Right renal pelvis (tissue), 4 donors: Measurements from ENCODE around the gene PCID2. TPM values are rescaled to one million over a fixed set of nuclear protein-coding genes. Genes with fewer than 3 reads are reported as not detected.
"Not testable (repeated sequence)": the region's sequence is repeated elsewhere in the genome, so short reads cannot be mapped to it uniquely, and the experiment has no call there.

Experiments used
- DNase-seq, 4 donors: peaks; one replicate each; pipeline ENCODE4 v3.0.0-alpha.2; 2013; ENCODE audit warnings: low read depth in 4 of 4, low spot score in 3 of 4, missing footprints in 1 of 4
- polyA plus RNA-seq, 4 donors: library from polyadenylated mRNA; unstranded; fragments of 120-200 nt; gene quantifications; one replicate each; pipeline ENCODE4 v1.2.1, GENCODE V29; 2013; ENCODE audit not compliant: insufficient read length in 4 of 4

PCID2 gene
- polyA plus RNA-seq = 10 to 100 TPM; 50.1 to 61.5 (median 56.0) TPM

DNA sequence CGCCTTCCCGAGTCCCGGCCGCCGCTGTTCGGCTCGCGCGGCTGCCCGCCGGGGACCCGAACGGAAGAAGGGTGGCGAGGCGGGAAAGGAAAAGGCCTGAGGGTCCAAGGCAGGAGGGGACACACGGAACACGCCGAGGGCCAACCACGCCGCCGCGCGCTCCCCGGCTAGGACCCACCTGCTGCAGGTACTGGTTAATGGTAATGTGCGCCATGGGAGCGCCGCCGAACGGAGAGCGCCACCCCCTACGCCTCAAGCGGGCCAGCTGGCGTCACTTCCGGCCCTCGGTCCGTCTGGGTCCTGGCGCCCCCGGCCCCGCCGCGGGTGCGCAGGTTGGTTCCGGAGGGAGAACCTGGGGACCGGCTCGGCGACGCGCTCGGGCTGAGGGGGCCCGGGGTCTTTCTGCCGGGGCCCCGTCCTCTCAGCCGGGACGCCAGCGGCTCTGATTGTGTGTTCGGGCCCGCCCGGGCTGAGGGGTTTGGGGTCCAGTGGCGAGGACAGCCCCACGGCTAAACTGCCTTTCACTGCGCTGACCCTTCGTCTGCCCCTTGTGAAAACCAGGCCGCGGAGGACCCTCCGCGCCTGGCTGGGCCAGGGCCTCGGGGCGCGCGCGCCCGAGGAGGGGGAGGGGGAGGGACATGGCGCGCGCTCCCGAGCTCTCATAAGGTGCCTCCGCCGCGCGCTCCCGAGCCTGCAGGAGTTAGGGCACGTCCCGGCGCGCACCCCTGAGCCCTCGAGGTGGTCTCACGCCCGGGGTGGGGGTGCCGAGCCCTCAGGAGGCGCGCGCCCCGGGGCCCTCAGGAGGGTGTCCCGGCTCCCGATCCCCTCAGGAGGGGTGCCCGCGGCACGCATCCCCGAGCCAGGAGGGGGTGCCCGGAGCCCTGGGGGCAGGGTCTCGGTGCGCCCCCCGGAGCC, at the start of gene PCID2:
Gene PCID2 (minus strand): TSS at position 249 of the 915 bp plus-strand sequence. CDS start 35 bp downstream, at position 214.
- DNase-seq = peak; percentile 82 to 88 (median 85)

DNA sequence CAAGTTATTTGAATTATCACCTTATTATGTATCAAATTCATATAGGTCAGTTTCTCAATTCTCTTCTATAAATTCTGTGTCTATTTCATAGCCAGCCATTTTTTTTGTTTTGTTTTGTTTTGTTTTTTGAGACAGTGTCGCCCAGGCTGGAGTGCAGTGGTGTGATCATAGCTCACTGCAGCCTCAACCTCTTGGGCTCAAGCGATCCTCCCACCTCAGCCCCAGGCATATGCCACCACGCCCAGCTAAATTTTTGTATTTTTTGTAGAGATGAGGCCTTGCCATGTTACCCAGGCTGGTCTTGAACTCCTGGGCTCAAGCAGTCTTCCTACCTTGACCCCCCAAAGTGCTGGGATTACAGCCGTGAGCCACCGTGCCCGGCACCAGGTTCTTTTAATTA, 49.4 kb upstream of the PCID2 start:
- not testable (repeated sequence) for DNase-seq

DNA sequence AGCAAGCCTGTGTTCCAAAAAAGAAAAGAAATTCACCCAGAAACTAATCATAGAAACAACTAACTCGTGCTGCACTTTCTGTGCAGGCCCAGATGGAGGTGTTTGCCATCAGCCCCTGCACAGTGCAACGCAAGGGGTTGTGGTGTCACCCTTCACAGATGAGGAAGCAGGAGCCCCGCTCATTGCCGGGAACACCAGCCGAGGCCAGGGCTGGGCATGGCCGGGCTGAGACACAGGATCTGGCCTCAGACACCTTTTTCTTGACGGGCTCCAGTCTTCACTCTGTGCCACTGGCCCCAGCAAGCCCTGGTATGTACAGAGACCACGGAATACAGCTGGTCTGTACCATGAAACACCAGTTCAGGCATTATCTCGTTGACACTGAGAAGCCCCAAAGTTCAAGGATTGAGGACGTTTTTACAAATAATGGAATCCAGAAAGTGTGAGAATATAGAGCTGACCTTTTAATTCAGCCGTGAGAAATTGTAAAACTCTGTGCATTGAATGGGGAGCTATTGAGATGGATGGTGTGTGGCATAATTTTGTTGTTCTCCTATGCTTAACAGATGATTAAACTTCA, 44.1 kb upstream of the PCID2 start:
- no peak for DNase-seq

DNA sequence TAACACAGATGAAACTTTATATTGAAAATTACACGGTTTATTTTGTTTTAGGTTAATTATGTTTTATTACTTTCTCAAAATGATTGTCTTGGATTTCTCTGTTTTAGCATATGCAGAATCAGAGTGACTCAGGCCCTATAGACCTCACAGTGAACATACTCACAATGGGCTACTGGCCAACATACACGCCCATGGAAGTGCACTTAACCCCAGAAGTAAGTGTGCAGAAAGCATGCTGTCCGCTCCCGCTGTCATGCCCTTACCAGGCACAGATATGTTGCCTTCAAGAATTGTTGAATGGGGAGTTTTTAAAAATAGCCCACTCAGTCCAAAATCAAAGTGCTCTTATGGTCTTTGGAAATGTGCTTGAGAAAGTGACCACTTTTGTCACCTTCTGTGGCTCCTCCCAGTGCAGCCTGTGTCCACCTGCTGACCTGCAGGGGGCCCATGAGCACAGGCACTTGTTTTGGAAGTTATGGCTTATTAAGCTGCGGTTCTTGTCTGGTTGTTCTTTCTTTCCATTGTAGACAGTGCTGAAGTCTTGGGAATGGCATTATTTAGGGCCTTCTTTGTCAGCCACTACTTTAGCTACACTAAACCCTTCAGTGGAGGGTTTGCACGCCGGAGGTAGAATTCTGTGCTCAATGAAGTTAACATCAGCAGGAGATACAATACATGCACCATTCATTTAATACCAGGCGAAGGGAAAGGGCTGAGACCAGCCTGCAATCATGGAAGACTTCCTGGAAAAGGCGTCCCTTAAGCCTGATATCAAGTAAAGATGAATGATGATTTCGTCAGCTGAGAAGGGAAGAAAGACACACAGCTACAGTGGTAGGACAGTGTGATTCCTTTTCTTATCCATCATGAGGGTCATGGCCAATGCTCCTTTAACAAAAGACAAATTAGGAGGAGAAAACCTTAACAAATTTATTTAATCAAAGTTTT, 37.7 kb upstream of the PCID2 start:
- DNase-seq = no peak

DNA sequence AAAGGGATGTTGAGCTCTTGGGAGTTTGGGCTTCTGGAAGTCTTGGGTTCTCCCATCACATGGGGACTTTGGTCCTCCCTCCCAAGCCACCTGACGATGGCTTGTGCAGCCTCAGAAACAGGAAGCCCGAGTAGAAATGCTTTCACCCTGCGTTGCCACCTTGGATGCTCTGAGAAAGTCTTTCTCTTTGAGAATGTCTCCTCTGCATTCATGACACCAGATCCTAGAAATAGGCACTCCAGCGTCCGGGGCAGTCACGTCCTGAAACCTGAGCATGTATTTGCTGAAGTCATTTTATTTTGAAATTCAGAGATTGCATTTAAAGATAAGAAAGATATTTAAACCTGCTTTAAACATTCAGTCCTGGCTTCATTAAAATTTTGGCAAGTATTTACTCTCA, 35.4 kb upstream of the PCID2 start:
- no peak for DNase-seq

DNA sequence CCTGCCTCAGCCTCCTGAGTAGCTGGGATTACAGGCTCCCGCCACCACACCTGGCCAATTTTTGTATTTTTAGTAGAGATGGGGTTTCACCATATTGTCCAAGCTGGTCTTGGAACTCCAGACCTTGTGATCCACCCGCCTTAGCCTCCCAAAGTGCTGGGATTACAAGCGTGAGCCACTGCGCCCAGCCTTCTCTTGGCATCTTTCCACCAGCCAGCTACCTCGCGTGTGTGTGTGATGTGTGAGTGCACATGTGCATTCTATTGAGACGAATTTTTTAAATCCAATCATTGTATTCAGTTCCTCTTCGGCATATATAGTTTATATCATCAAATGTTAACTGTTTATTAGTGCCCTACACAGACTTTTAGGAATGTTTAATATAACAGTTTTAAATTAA, 33.2 kb upstream of the PCID2 start:
- DNase-seq = not testable (repeated sequence)

DNA sequence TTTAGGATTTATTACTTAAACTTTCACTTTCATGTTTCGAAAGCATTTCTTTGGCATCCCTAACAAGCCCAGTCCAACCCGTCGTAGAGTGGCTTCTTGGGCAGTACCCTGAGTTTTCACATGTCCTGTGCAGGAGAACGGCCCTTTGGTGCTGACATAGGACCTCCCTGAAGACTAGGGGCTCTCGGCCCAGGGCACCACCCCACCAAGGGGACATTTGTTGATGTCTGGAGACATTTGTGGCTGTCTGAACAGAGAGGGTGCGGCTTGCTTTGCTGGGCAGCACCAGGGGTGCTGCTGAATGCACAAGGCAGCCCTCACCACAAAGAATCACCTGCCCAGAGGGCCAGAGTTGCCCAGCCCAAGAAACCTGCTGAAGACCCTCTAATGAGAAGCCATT, 31.5 kb upstream of the PCID2 start:
- no peak for DNase-seq

DNA sequence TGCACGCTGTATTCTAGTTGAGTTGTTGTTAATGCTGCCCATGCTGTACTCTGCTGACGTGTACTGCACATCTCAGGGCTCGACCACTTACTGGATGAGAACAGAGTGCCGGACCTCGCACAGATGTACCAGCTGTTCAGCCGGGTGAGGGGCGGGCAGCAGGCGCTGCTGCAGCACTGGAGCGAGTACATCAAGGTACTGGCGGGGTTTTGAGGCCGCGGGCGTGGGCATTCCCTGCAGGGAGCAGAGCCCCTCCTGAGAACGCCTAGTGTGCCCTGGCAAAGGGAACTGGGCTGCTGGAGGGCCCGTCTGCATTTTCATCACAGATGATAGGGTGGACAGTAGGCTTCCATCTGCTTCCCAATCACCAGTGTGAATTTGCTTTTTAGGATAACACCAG, 30.9 kb upstream of the PCID2 start:
- DNase-seq = no peak

DNA sequence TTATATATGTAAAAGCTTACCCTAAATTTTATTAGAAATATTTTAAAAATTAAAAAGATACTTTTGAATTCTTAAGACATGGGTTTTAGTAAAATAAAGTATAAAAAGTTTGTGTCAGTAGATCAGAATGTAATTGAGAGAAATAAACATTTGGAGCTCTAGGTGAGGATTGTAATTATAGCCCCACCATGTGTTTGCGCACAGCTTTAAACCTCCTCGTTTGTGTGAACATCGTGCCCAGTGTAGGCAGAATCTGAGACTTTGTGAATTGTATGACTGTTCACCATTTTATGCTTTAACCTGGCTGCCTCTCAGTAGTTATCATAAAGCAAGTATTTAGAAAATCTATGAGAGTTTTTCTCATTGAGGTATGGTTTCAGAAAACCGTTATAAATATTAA, 30.1 kb upstream of the PCID2 start:
- DNase-seq = no peak

DNA sequence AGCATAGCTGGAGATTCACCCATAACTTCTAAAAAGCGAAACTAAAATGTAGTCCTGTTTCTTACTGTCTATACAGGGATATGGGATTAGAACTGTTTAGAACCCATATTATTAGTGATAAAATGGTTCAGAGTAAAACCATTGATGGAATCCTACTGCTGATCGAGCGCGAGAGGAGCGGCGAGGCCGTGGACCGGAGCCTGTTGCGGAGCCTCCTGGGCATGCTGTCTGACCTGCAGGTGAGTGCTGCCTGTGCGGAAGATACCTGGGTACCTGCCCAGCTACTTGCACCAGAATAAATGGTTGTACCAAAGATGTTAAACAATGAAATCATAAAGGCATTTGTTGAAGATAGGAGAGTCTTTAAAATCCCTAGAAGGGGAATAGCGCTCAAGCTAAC, 24.6 kb upstream of the PCID2 start:
- no peak for DNase-seq

DNA sequence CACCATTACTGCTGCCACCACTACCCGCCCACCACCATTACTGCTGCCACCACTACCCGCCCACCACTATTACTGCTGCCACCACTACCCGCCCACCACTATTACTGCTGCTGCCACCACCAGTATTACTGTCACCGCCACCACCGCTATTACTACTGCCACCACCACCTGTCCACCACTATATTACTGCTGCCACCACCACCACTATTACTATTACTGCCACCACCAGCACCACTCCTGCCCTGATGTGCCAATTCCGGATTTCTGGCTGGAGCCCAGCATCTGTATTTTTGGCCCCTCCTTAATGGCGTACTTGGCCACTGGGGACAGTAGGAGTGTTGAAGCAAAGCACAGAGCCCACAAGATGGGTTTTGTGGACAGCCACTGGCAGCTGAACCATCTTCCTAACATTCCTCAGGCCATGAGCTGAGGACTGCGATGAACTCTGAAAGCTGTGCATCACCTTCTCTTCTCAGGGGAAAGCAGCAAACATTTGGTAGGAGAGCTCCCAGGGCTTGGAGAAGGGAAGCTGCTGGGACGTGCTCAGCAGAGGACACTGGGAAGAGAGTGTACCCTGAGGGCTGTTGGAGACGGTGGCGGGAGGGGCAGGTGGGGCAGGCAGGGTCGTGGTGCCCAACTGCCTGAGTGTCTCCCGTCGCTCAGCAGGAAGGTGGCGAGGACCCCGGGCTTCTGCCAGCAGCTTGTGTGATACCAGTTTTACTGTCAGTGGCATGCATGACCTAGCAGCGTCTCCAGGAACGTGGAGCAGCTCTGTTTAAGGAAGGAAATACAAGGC, 23.9 kb upstream of the PCID2 start:
- no peak for DNase-seq

DNA sequence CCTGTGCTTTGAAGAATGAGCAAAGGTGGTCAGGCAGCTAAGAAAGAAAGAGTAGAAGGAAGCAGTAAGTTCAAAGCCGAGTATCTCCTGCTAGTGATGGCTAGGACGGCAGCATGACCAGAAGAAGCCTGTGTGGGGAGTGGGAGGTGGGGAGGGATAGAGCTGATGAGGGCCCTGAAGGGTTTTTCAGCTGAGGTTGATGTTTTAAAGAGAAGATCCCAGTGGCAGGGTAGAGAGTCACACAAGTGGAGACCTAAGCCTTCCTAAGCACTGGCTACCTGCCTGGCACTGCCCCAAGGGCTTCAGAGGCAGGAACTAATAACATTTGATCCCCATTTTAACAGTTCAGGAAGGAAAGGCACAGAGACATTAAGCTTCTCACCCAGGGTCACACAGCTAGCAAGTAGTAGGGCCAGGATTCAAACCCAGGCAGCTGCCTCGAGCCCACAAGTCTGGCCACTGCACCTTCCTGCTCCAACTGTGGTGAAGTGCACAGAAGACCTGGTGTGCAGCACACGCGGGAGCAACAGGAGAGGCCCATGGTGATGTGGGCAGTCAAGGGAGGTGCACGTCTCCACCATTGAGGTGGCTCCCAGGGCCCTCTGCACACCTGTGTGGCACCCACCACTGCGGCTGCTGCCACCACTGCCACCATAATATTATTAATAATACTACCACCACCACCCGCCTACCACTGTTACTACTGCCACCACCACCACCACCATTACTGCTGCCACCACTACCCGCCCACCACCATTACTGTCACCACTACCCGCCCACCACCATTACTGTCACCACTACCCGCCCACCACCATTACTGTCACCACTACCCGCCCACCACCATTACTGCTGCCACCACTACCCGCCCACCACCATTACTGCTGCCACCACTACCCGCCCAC, 23.1 kb upstream of the PCID2 start:
- DNase-seq = no peak

DNA sequence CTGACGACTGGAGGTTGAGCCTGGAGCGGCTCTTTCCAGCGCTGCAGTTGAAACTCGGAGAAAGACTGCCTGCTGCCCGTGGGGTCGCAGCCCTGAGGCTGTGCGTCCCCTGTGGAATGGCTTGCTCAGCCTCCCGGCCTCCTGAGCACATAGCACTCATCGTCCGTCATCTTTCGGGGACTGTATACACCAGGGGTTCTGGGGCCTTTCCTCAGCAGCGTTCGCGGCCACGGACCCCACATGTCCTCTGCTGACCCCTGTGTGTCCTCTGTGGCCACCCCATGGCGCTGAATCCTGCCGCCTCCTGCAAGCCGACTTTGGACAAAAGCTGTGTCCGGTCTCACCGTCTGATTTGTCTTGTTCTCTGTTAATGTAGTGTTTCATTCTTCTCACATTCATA, 21.3 kb upstream of the PCID2 start:
- no peak for DNase-seq

DNA sequence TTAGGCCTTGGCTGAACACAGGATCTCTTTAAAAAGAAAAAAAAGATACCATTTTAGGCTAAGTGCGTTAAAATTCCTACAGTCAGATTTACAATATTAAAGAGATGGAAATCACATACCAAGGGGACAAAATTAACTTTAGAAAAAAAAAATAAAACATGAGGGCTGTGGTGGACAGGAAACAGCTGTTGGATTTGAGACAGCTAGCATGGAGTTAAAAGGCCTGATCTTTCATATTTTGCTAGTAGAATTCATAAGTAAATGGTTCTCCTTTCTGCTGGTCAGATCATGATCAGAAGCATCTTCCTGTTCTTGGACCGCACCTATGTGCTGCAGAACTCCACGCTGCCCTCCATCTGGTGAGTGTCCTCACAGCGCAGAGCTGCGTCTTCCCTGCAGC, 20.7 kb upstream of the PCID2 start:
- DNase-seq = peak in 1 of 4 donors; percentile 12

DNA sequence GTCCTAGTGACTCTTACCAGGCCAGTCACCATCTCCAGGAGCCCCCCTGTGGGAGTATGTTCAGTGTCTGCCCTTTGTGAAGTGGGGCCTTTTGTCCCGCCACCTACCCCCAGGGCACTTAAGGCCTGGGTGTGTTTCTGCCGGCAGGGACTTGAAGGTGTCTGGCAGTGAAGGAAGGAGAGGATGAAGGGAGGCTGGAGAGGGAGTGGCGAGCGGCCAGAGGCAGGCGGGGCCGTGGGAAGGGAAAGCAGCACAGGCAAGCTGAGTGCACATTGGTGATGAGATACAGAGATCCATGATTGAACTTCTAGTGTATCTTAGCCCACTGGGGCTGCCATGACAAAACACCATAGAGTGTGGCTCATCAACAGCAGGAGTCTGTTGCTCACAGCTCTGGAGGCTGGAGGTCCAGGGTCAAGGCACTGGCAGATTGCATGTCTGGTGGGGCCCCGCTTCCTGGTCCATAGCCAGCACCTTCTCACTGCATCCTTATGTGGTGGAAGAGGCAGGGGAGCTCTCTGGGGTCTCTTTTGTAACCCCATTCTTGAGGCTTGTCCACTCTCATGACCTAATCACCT, 18.5 kb upstream of the PCID2 start:
- DNase-seq = no peak

DNA sequence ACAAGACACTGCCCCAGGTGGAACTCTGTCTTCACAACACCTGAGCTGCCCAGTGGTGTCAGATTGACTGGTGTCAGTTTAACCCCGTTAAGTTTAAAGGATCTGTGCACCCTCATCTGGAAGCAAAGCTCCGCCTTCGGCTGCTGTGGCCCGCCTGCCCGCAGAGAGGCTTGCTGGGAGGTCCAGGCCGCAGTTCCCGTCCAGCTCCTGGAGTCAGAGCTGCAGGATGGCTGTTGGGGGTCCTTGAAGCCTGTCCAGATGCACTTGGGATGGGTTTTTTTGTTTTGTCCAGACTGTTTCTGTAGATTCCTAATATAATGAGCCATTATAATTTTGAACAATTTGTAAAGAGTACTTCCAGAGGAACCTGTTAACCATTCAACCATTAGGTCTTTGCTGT, 17.0 kb upstream of the PCID2 start:
- DNase-seq = no peak

DNA sequence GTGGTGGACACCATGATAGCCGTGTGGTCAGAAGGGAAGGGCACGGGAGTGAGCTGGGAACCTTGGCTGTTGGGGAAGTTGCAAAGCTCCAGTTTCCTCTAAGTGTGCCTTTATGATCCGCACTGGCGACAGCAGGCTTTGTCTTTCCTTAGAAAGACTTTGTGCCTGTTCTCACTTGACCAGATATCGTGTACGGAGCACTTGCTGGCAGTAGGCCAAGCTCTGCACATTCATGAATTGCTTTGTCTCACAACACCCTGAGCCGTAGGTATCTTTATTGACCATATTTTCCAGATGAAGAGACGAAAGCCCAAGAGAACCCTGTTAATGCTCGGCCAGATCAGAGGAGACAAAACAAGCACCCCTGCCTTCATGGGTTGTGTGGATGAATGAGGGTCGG, 16.0 kb upstream of the PCID2 start:
- DNase-seq = no peak

DNA sequence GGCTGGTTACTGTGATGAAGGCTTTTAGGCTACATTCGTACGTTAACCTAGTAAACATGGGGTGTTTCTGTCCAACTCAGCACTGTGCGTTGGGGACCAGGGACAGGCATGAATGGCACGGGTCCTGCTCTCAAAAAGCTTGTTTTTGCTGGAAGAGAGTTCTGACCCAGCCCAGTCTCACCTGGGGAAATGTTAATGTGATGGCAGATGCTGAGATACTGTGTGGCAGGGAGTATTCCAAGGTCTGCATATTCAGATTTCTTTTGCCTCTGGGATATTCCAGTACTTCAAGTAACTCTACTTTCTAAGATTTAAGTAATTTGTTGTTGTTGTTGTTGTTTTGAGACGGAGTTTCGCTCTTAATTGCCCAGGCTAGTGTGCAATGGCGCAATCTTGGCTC, 14.6 kb upstream of the PCID2 start:
- DNase-seq = no peak

DNA sequence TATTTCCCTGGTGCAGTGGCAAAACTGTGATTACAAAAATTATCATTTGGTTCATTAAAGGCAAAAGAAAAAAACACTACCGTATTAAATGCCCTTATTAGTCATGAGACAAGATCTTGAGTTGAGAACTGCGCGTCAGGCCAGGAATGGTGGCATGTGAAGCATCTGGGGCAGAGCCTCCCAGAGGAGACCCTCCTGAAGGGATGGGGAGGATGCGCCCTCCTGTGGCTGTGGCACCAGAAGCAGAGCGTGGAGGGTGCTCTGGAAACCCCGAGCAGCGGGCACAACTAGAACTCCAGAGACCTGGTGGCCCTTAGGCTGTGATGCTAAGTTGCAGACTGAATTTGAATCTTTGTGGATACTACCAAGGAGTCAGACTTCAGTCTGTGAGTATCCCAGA, 12.4 kb upstream of the PCID2 start:
- no peak for DNase-seq
